DND-41 (cell line): ENCODE measurements around the gene CPD.

Experiments
- ATAC-seq: fragments of 200-7000 bp; cut with Tn5 transposase; 3 replicates; pipeline ENCODE4 v1.9.1; 2021; ENCODE audit warnings: low read depth; ENCODE audit not compliant: insufficient read depth
- DNase-seq: peaks from one replicate; pipeline ENCODE4 v3.0.0-alpha.2; 2020
- H2AFZ ChIP-seq: 2 replicates; pipeline ENCODE4 v1.6.0; 2012; ENCODE audit warnings: low read depth, low read length
- H3K27ac ChIP-seq: 2 replicates; pipeline ENCODE4 v1.5.1; 2012; ENCODE audit warnings: low read length, inconsistent platforms
- H3K27me3 ChIP-seq: fragments of 200-600 bp; sonication (generic); 2 replicates; pipeline ENCODE4 v1.6.0; 2012; ENCODE audit warnings: low read length, mild to moderate bottlenecking, inconsistent platforms; ENCODE audit not compliant: insufficient read depth, poor library complexity
- H3K36me3 ChIP-seq: 2 replicates; pipeline ENCODE4 v1.5.1; 2012; ENCODE audit warnings: low read length, inconsistent platforms; ENCODE audit not compliant: insufficient read depth
- H3K4me1 ChIP-seq: 2 replicates; pipeline ENCODE4 v1.5.1; 2012; ENCODE audit warnings: mild to moderate bottlenecking, low read length; ENCODE audit not compliant: insufficient read depth
- H3K4me2 ChIP-seq: 2 replicates; pipeline ENCODE4 v1.6.0; 2012; ENCODE audit warnings: mild to moderate bottlenecking, moderate library complexity, low read length, inconsistent platforms; ENCODE audit not compliant: insufficient read depth
- H3K4me3 ChIP-seq, 2 experiments: fragments of 200-600 bp in 1 of 2; shearing (Covaris generic) in 1 of 2; 2 replicates each; pipeline ENCODE4 v1.5.1; 2012 to 2016; ENCODE audit warnings: inconsistent platforms in 2 of 2, low read length in 2 of 2, mild to moderate bottlenecking in 2 of 2, low read depth in 1 of 2, moderate library complexity in 1 of 2
- H3K79me2 ChIP-seq: 2 replicates; pipeline ENCODE4 v1.6.0; 2012; ENCODE audit warnings: low read length, inconsistent platforms; ENCODE audit not compliant: insufficient read depth
- H3K9ac ChIP-seq: 2 replicates; pipeline ENCODE4 v1.6.0; 2012; ENCODE audit warnings: low read depth, mild to moderate bottlenecking, inconsistent platforms, low read length, moderate library complexity
- H3K9me3 ChIP-seq: 2 replicates; pipeline ENCODE4 v1.5.1; 2012; ENCODE audit warnings: low read length, moderate library complexity, mild to moderate bottlenecking, inconsistent platforms; ENCODE audit not compliant: insufficient read depth, severe bottlenecking
- H4K20me1 ChIP-seq: 2 replicates; pipeline ENCODE4 v1.6.0; 2012; ENCODE audit warnings: low read length; ENCODE audit not compliant: insufficient read depth
- CTCF ChIP-seq: IDR thresholded peaks from 2 replicates; pipeline ENCODE4 v1.5.1; 2012; ENCODE audit warnings: borderline replicate concordance, low read length, moderate library complexity, mild to moderate bottlenecking; ENCODE audit not compliant: poor library complexity, severe bottlenecking; ENCODE audit errors: extremely low read depth
- EZH2 ChIP-seq: IDR thresholded peaks from 3 replicates; pipeline ENCODE4 v1.6.1; 2012; ENCODE audit warnings: borderline replicate concordance, low read depth, mild to moderate bottlenecking, moderate library complexity, low read length, inconsistent platforms; ENCODE audit not compliant: severe bottlenecking

CPD gene

GRCh38 chr17:30422171-30422570 is 43.4 kb downstream of the CPD start:
- DNase-seq (no peak), ATAC-seq (no peak)
- Histone ChIP-seq H3K27me3 (no peaks in the 10 kb centered on the region), H2AFZ (no peak overlapping the region), H3K79me2 (no peaks in the 10 kb centered on the region), H3K4me1 (no peaks in the 10 kb centered on the region), H3K9me3 (no peaks in the 10 kb centered on the region), H3K4me3 (no peak overlapping the region), H4K20me1 (no peaks in the 10 kb centered on the region), H3K27ac (no peak overlapping the region), H3K9ac (no peak overlapping the region), H3K36me3 (peaks cover 26% of the 10 kb centered on the region; the same call in 1 of the 2 replicates), H3K4me2 (no peak overlapping the region)
- TF ChIP-seq EZH2 (no peak), CTCF (no peak)

- H3K36me3 ChIP-seq = peaks cover 32% of the 10 kb centered on the region
- ATAC-seq (no peak), DNase-seq (no peak)
- no peaks in the 10 kb centered on the region for H3K9me3 ChIP-seq
- H3K79me2 ChIP-seq = no peaks in the 10 kb centered on the region
- H4K20me1 ChIP-seq = no peaks in the 10 kb centered on the region
- no peak overlapping the region for H3K27ac ChIP-seq
- no peak for TF ChIP-seq EZH2
- TF ChIP-seq CTCF = no peak
- H3K4me3 ChIP-seq = no peak overlapping the region
- no peaks in the 10 kb centered on the region for H3K27me3 ChIP-seq
- H2AFZ ChIP-seq = no peak overlapping the region
- no peak overlapping the region for H3K9ac ChIP-seq
- no peaks in the 10 kb centered on the region for H3K4me1 ChIP-seq
- no peak overlapping the region for H3K4me2 ChIP-seq
Measured at GRCh38 chr17:30424471-30424870, 45.7 kb downstream of the CPD start.

GRCh38 chr17:30426292-30426691 is 47.6 kb downstream of the CPD start:
- TF ChIP-seq EZH2 = no peak
- TF ChIP-seq CTCF = no peak
- no peak overlapping the region for H3K27ac ChIP-seq
- no peak overlapping the region for H3K4me3 ChIP-seq
- H3K4me2 ChIP-seq = no peak overlapping the region
- no peaks in the 10 kb centered on the region for H4K20me1 ChIP-seq
- ATAC-seq (no peak), DNase-seq (no peak)
- H3K4me1 ChIP-seq = no peaks in the 10 kb centered on the region
- no peaks in the 10 kb centered on the region for H3K79me2 ChIP-seq
- peaks cover 29% of the 10 kb centered on the region for H3K36me3 ChIP-seq
- no peak overlapping the region for H3K9ac ChIP-seq
- H3K9me3 ChIP-seq = no peaks in the 10 kb centered on the region
- no peak overlapping the region for H2AFZ ChIP-seq
- H3K27me3 ChIP-seq = no peaks in the 10 kb centered on the region

GRCh38 chr17:30427611-30428010 is 48.9 kb downstream of the CPD start:
- Histone ChIP-seq H3K9ac (no peak overlapping the region), H3K27ac (no peak overlapping the region), H3K4me1 (no peaks in the 10 kb centered on the region), H3K4me2 (no peak overlapping the region), H3K27me3 (no peaks in the 10 kb centered on the region), H3K79me2 (no peaks in the 10 kb centered on the region), H3K9me3 (no peaks in the 10 kb centered on the region), H3K36me3 (peaks cover 22% of the 10 kb centered on the region), H4K20me1 (no peaks in the 10 kb centered on the region), H2AFZ (no peak overlapping the region), H3K4me3 (no peak overlapping the region)
- no peak for DNase-seq
- ATAC-seq = no peak
- TF ChIP-seq EZH2 (no peak), CTCF (no peak)
